Measurements from ENCODE around the gene SLC9A9.

- TF ChIP-seq POLR2A (IDR thresholded peaks at IDR 0.05) = no peak
- no peak for TF ChIP-seq CTCF (IDR thresholded peaks at IDR 0.05)
Observed at GRCh38 chr3:143584474-143584873, 263.8 kb downstream of the SLC9A9 start.

Measured in uterus (tissue), 2 donors.